Measurements from ENCODE around the gene SVOP.
"Not testable (repeated sequence)": the region's sequence is repeated elsewhere in the genome, so short reads cannot be mapped to it uniquely, and the experiment has no call there.

The SVOP gene

GRCh38 chr12:109029411-109029810 is 8.5 kb upstream of the SVOP start:
- DNase-seq = no peak

GRCh38 chr12:109028624-109029023 is 7.8 kb upstream of the SVOP start:
- not testable (repeated sequence) for DNase-seq

DNA sequence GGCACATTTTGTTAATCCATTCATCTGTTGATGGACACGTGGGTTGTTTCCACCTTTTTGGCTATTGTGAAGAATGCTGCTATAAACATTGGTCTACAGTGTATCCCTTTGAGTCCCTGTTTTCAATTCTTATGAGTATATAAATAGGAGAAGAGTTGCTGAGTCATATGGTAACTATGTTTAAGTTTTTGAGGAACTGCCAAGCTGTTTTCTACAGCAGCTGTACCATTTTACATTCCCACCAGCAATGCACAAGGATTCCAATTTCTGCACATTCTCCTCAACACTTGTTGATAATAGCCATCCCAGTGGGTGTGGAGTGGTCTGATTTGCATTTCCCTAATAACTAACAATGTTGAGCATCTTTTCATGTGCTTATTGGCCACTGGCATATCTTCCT is 6.9 kb upstream of the SVOP start:
- no peak for DNase-seq

GRCh38 chr12:109020146-109020795 is 597 bp downstream of the SVOP start:
- DNase-seq = peak in 1 of 2 experiments; percentile 31

DNA sequence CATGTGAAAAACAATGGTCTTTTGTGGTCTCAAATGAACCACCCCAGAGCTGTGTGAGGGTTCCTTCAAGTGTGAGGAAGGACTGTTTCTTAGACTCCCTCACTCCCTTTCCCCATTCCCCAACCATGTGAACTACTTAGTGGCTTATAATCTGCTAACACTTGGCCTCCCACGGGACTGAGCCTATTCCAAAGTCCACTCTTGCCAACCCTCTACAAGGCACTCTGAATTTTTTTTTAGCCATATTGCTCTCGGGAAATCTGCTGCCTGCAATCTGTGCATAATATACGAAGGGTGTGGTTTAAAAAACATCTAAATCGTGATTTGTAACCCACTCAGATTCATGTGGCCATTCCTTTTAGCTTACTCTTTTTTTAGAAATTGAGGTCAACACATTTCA is 2.6 kb downstream of the SVOP start:
- peak; percentile 21 to 70 for DNase-seq

GRCh38 chr12:109016978-109017377 is 3.9 kb downstream of the SVOP start:
- no peak for DNase-seq

GRCh38 chr12:109016016-109016415 is 4.9 kb downstream of the SVOP start:
- no peak for DNase-seq

- no peak for DNase-seq
These were observed 5.7 kb downstream of the SVOP start for GRCh38 chr12:109014984-109015765.

GRCh38 chr12:109010259-109010658 is 10.6 kb downstream of the SVOP start:
- DNase-seq = no peak

GRCh38 chr12:109009766-109010165 is 11.1 kb downstream of the SVOP start:
- no peak for DNase-seq

- DNase-seq = no peak
These were observed 16.9 kb downstream of the SVOP start for GRCh38 chr12:109004017-109004416.

- DNase-seq = no peak
These were observed 24.5 kb downstream of the SVOP start for GRCh38 chr12:108996320-108996719.

GRCh38 chr12:108995370-108995992 is 25.4 kb downstream of the SVOP start:
- no peak for DNase-seq

- DNase-seq = not testable (repeated sequence)
These were observed 30.8 kb downstream of the SVOP start for GRCh38 chr12:108990103-108990502.

- no peak for DNase-seq
These were observed 31.5 kb downstream of the SVOP start for GRCh38 chr12:108989376-108989775.

GRCh38 chr12:108985750-108986149 is 35.1 kb downstream of the SVOP start:
- no peak for DNase-seq

DNA sequence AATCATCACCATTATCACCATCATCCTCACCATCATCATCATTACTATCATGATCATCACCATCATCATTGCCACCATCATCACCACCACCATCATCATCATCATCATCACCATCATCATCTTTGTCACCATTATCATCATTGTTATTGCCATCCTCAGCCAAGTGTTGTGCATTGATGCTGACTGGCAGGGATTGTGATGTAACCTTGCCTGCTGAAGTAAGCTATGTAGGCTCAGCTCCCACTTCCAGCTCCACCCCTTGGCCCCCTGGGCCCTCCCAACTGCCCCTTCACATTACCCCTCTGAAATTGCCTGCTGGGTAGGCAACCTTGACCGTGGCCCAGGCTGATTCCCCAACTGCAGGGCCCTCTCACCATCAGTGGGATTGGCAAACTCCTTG is 37.6 kb downstream of the SVOP start:
- DNase-seq = no peak

DNA sequence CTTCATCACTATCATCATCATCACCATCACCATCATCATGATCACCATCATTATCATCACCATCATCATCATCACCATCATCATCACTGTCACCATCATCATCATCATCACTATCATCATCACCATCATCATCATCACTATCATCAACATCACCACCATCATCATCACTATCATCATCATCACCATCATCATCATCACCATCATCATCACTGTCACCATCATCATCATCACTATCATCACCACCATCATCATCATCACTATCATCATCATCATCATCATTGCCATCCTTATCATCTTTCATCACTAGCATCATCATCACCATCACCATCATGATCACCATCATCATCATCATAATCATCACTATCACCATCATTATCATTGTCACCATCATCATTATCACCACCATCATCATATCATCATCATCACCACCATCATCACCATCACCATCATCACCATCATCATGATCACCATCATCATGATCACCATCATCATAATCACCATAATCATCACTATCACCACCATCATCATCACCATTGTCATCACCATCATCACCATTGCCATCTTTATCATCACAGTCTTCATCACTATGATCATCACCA is 38.1 kb downstream of the SVOP start:
- DNase-seq = no peak

DNA sequence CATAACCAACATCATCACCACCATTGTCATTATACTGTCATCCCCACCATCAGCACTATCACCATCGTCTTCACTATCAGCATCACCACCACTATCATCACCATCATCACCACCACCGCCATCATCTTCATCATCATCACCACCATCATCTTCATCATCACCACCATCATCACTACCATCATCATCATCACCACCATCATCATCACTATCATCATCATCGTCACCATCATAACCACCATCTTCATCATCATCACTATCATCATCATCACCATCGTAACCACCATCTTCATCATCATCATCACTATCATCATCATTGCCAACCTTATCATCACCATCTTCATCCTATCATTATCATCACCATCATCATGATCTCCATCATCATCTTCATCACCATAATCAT is 39.0 kb downstream of the SVOP start:
- no peak for DNase-seq

- DNase-seq = peak in 1 of 2 experiments; percentile 29
These were observed 39.8 kb downstream of the SVOP start for GRCh38 chr12:108980831-108981618.

- DNase-seq = no peak
These were observed 43.5 kb downstream of the SVOP start for GRCh38 chr12:108977360-108977759.

DNA sequence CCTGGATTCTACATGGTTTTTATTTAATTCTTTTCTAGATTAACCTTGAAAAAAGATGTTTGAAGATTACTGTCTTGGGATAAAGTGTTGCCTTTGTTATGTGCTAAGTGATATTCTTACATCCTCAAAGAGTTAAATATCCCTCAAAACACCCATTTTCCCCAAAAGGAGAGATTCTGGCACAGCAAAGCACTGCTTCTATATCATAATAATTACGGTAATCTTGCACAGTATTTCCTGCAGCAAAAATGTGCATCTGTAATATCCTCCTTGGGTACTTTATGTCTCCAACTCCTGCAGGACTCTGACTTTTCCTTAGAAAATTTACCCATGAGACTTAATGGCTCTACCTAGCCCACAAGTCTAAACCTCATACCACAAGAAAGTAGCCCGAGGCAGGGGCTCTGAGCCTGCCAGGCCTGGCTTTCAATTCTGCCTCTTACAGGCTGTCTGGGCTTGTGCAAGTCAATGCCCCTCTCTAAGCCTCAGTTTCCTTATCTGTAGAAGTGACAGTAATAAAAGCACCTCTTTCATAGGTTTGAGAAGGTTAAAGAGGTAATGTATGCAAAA is 45.8 kb downstream of the SVOP start:
- no peak for DNase-seq
